H9 (cell line): Measurements from ENCODE around the gene CFAP97D1. TPM values are rescaled to one million over a fixed set of nuclear protein-coding genes. Genes with fewer than 3 reads are reported as not detected.

Experiments used
- DNase-seq: peaks from one replicate; pipeline ENCODE4 v3.0.0-alpha.2; 2017
- H2AFZ ChIP-seq: one replicate; pipeline ENCODE4 v1.6.1; 2013; ENCODE audit warnings: mild to moderate bottlenecking, low read length, control low read depth, moderate library complexity
- H2AK5ac ChIP-seq: 2 replicates; pipeline ENCODE4 v1.6.1; 2013; ENCODE audit warnings: low read length, control low read depth, mixed read lengths; ENCODE audit not compliant: insufficient read length
- H2BK120ac ChIP-seq: one replicate; pipeline ENCODE4 v1.6.1; 2013; ENCODE audit warnings: low read depth, mild to moderate bottlenecking, low read length, control low read depth, inconsistent platforms; ENCODE audit not compliant: poor library complexity, severe bottlenecking
- H2BK12ac ChIP-seq: 2 replicates; pipeline ENCODE4 v1.6.1; 2013; ENCODE audit warnings: low read length, control low read depth, mixed read lengths, low read depth; ENCODE audit not compliant: insufficient read length
- H2BK15ac ChIP-seq: 2 replicates; pipeline ENCODE4 v1.6.1; 2013; ENCODE audit warnings: low read depth, low read length, control low read depth
- H2BK20ac ChIP-seq: one replicate; pipeline ENCODE4 v1.6.1; 2013; ENCODE audit warnings: low read depth, mild to moderate bottlenecking, low read length, control low read depth, inconsistent platforms; ENCODE audit not compliant: poor library complexity, severe bottlenecking
- H2BK5ac ChIP-seq: 2 replicates; pipeline ENCODE4 v1.6.1; 2013; ENCODE audit warnings: low read length, control low read depth, mixed read lengths; ENCODE audit not compliant: insufficient read length
- H3K14ac ChIP-seq: 2 replicates; pipeline ENCODE4 v1.6.1; 2013; ENCODE audit warnings: low read length, control low read depth; ENCODE audit not compliant: insufficient read depth
- H3K18ac ChIP-seq: 2 replicates; pipeline ENCODE4 v1.6.1; 2013; ENCODE audit warnings: low read depth, mild to moderate bottlenecking, mixed read lengths, low read length, control low read depth; ENCODE audit not compliant: insufficient read length
- H3K23ac ChIP-seq: 2 replicates; pipeline ENCODE4 v1.6.1; 2013; ENCODE audit warnings: low read length, control low read depth, mixed read lengths, low read depth; ENCODE audit not compliant: insufficient read length
- H3K23me2 ChIP-seq: 2 replicates; pipeline ENCODE4 v1.6.1; 2013; ENCODE audit warnings: low read depth, mild to moderate bottlenecking, mixed read lengths, low read length, control low read depth; ENCODE audit not compliant: insufficient read length, poor library complexity, severe bottlenecking
- H3K27ac ChIP-seq: 2 replicates; pipeline ENCODE4 v1.5.1; 2013; ENCODE audit warnings: low read length, control low read depth, mixed read lengths, low read depth; ENCODE audit not compliant: insufficient read length
- H3K27me3 ChIP-seq: 2 replicates; pipeline ENCODE4 v1.6.1; 2013; ENCODE audit warnings: low read length, control low read depth, inconsistent platforms; ENCODE audit not compliant: insufficient read depth
- H3K4ac ChIP-seq: 2 replicates; pipeline ENCODE4 v1.6.1; 2013; ENCODE audit warnings: low read depth, mild to moderate bottlenecking, control low read depth, inconsistent platforms, low read length, moderate library complexity
- H3K4me1 ChIP-seq: 2 replicates; pipeline ENCODE4 v1.6.1; 2013; ENCODE audit warnings: low read length, control low read depth, inconsistent platforms; ENCODE audit not compliant: insufficient read depth
- H3K4me2 ChIP-seq: 2 replicates; pipeline ENCODE4 v1.6.1; 2013; ENCODE audit warnings: low read length, control low read depth, mixed read lengths; ENCODE audit not compliant: insufficient read length, insufficient read depth
- H3K56ac ChIP-seq: 2 replicates; pipeline ENCODE4 v1.6.1; 2013; ENCODE audit warnings: low read depth, mild to moderate bottlenecking, mixed read lengths, low read length, control low read depth; ENCODE audit not compliant: insufficient read length
- H3K79me1 ChIP-seq: 2 replicates; pipeline ENCODE4 v1.6.1; 2013; ENCODE audit warnings: low read depth, mild to moderate bottlenecking, moderate library complexity, low read length, control low read depth, inconsistent platforms; ENCODE audit not compliant: insufficient read depth, poor library complexity, severe bottlenecking
- H3K79me2 ChIP-seq: 2 replicates; pipeline ENCODE4 v1.6.1; 2013; ENCODE audit warnings: low read length, control low read depth, inconsistent platforms; ENCODE audit not compliant: insufficient read depth
- H3K9ac ChIP-seq: 2 replicates; pipeline ENCODE4 v1.6.1; 2013; ENCODE audit warnings: low read length, control low read depth, mixed read lengths; ENCODE audit not compliant: insufficient read length; ENCODE audit errors: extremely low read depth
- H3K9me3 ChIP-seq: one replicate; pipeline ENCODE4 v1.6.1; 2013; ENCODE audit warnings: low read depth, low read length, inconsistent platforms; ENCODE audit not compliant: control insufficient read depth
- H3T11ph ChIP-seq: one replicate; pipeline ENCODE4 v1.6.1; 2013; ENCODE audit warnings: mild to moderate bottlenecking, low read length, control low read depth, inconsistent platforms
- H4K20me1 ChIP-seq: one replicate; pipeline ENCODE4 v1.6.1; 2013; ENCODE audit not compliant: control insufficient read depth, insufficient read length, insufficient read depth
- H4K5ac ChIP-seq: 2 replicates; pipeline ENCODE4 v1.6.1; 2013; ENCODE audit warnings: low read depth, mild to moderate bottlenecking, mixed read lengths, low read length, control low read depth; ENCODE audit not compliant: insufficient read length
- H4K8ac ChIP-seq: replicated peaks from 2 replicates; pipeline ENCODE4 v1.6.1; 2013; ENCODE audit warnings: low read length, control low read depth, mixed read lengths, low read depth; ENCODE audit not compliant: insufficient read length
- H4K91ac ChIP-seq: 2 replicates; pipeline ENCODE4 v1.6.1; 2013; ENCODE audit warnings: low read depth, mild to moderate bottlenecking, moderate library complexity, mixed read lengths, low read length, control low read depth; ENCODE audit not compliant: insufficient read length
- H3K27ac Mint-ChIP-seq, 3 experiments: 2 replicates in 2 of 3; 3 replicates in 1 of 3; pipeline ENCODE4 v1.8.0; 2020 to 2021; ENCODE audit warnings: mixed read lengths in 3 of 3, mild to moderate bottlenecking in 1 of 3, moderate library complexity in 1 of 3
- H3K27me3 Mint-ChIP-seq: 2 replicates; pipeline ENCODE4 v1.8.0; 2021; ENCODE audit warnings: low read depth, mild to moderate bottlenecking, moderate library complexity, mixed read lengths
- H3K36me3 Mint-ChIP-seq, 3 experiments: 2 replicates in 2 of 3; 3 replicates in 1 of 3; pipeline ENCODE4 v1.8.0; 2020 to 2021; ENCODE audit warnings: low read depth in 3 of 3, mixed read lengths in 3 of 3; ENCODE audit not compliant: insufficient read depth in 1 of 3
- H3K4me1 Mint-ChIP-seq, 2 experiments: 2 replicates each; pipeline ENCODE4 v1.8.0; 2020; ENCODE audit warnings: mixed read lengths in 2 of 2
- H3K4me3 Mint-ChIP-seq, 2 experiments: 2 replicates in 1 of 2; 3 replicates in 1 of 2; pipeline ENCODE4 v1.8.0; 2020 to 2021; ENCODE audit warnings: mild to moderate bottlenecking in 2 of 2, mixed read lengths in 2 of 2, moderate library complexity in 1 of 2
- H3K9me3 Mint-ChIP-seq, 2 experiments: 2 replicates in 1 of 2; 3 replicates in 1 of 2; pipeline ENCODE4 v1.8.0; 2020; ENCODE audit warnings: mild to moderate bottlenecking in 2 of 2, mixed read lengths in 2 of 2, moderate library complexity in 1 of 2
- CTCF ChIP-seq: fragments of 200-600 bp; sonication (generic); conservative IDR thresholded peaks from 3 replicates; pipeline ENCODE4 v1.8.0; 2021; ENCODE audit warnings: antibody characterized with exemption, mild to moderate bottlenecking
- WGBS: extraction: QIAGEN DNeasy Blood & Tissue Kit; methylation state at CpG from one replicate; pipeline ENCODE4 v1.1.7; 2013; ENCODE audit warnings: missing lambda C conversion rate, low lambda C conversion rate, mixed read lengths; ENCODE audit not compliant: insufficient read length; ENCODE audit errors: extremely low coverage; 5-methylcytosine and 5-hydroxymethylcytosine counted together
- total RNA-seq: library from RNA; stranded (reverse); gene quantifications from 2 replicates; pipeline ENCODE4 v1.2.1, GENCODE V29; 2021

CFAP97D1 gene
- total RNA-seq, 1 experiment from 2014 or later = not detected

- peak within 1 kb of the TSS; percentile 37 for H3K4me2 ChIP-seq
- H4K20me1 ChIP-seq = no peaks in the 10 kb centered on the region
- no peak within 1 kb of the TSS for H3K18ac ChIP-seq
- H3K36me3 Mint-ChIP-seq = peaks cover 8 to 24% (median 8%) of the 10 kb centered on the region in 3 experiments
- no peak within 1 kb of the TSS for H3K27ac ChIP-seq
- H3K9me3 Mint-ChIP-seq = peaks cover 11 to 14% of the 10 kb centered on the region in 2 experiments
- H2BK120ac ChIP-seq = no peak within 1 kb of the TSS
- H3K9me3 ChIP-seq = no peaks in the 10 kb centered on the region
- peaks cover 6% of the 10 kb centered on the region; the same call in 1 of the 2 replicates for H3K27me3 ChIP-seq
- H3K27me3 Mint-ChIP-seq = peaks cover 48% of the 10 kb centered on the region
- H4K5ac ChIP-seq = no peak within 1 kb of the TSS
- no peak within 1 kb of the TSS for H4K8ac ChIP-seq
- H3K4me1 Mint-ChIP-seq = peaks cover 16 to 23% of the 10 kb centered on the region in 2 experiments
- H3K4me1 ChIP-seq = no peaks in the 10 kb centered on the region
- H3K4ac ChIP-seq = no peak within 1 kb of the TSS
- H4K91ac ChIP-seq = no peak within 1 kb of the TSS
- peaks cover 4% of the 10 kb centered on the region for H3K23me2 ChIP-seq
- no peak within 1 kb of the TSS for H3K27ac Mint-ChIP-seq
- no peak within 1 kb of the TSS for H3T11ph ChIP-seq
- H2AK5ac ChIP-seq = no peak within 1 kb of the TSS
- H2BK20ac ChIP-seq = no peak within 1 kb of the TSS
- H2BK15ac ChIP-seq = no peak within 1 kb of the TSS
- no peaks in the 10 kb centered on the region for H3K79me2 ChIP-seq
- no peak for TF ChIP-seq CTCF
- H2AFZ ChIP-seq = no peak within 1 kb of the TSS
- DNase-seq = peak; percentile 68
- no peak within 1 kb of the TSS for H3K23ac ChIP-seq
- no peak within 1 kb of the TSS for H2BK5ac ChIP-seq
- WGBS = no CpG with 5 or more reads among the region's 87 CpGs
- H2BK12ac ChIP-seq = no peak within 1 kb of the TSS
- peak within 1 kb of the TSS; percentile 79 to 91 for H3K4me3 Mint-ChIP-seq
- no peak within 1 kb of the TSS for H3K56ac ChIP-seq
- H3K9ac ChIP-seq = no peak within 1 kb of the TSS
- no peak within 1 kb of the TSS for H3K14ac ChIP-seq
- H3K79me1 ChIP-seq = no peaks in the 10 kb centered on the region
Observed at GRCh38 chr17:43832976-43833829, 53.0 kb downstream of the CFAP97D1 start, which contains the start of gene MPP3. Gene MPP3, minus strand, starts transcription at chr17:43833146. Its CDS starts 1,240 bp downstream, at chr17:43831906.
